AG09319 (cell line): Measurements from ENCODE around the gene SEC14L2.
"Not testable (repeated sequence)": the region's sequence is repeated elsewhere in the genome, so short reads cannot be mapped to it uniquely, and the experiment has no call there.

Experiments
- DNase-seq: peaks from one replicate; pipeline ENCODE4 v3.0.0-alpha.2; 2010; ENCODE audit warnings: low read depth; ENCODE audit errors: extremely low read depth
- TF ChIP-seq, protein P1 (sequence below): IDR thresholded peaks from 2 replicates; pipeline ENCODE4 v1.5.1; 2011; ENCODE audit warnings: low read depth, mild to moderate bottlenecking, inconsistent platforms, low read length, moderate library complexity

SEC14L2 gene

DNA sequence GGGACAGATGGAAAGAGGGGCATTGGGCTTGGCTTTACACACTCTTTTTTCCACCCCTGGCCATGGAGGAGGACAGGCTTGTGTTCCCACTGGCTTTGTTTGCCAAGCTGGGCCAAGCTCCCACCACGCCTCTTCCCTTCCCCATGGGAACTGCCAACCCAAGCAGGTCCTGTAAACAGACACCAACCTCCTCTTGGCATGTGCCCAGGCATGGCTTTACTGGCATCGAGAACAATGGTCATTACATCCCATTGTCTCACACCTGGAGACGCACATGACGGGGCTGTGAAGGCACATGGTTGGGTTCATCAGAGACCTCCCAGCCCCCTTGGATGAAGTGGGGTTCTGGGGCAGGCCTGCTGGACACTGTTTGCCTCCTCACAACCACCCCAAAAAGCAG lies 63.3 kb downstream of the SEC14L2 start:
- TF ChIP-seq, protein P1, sequence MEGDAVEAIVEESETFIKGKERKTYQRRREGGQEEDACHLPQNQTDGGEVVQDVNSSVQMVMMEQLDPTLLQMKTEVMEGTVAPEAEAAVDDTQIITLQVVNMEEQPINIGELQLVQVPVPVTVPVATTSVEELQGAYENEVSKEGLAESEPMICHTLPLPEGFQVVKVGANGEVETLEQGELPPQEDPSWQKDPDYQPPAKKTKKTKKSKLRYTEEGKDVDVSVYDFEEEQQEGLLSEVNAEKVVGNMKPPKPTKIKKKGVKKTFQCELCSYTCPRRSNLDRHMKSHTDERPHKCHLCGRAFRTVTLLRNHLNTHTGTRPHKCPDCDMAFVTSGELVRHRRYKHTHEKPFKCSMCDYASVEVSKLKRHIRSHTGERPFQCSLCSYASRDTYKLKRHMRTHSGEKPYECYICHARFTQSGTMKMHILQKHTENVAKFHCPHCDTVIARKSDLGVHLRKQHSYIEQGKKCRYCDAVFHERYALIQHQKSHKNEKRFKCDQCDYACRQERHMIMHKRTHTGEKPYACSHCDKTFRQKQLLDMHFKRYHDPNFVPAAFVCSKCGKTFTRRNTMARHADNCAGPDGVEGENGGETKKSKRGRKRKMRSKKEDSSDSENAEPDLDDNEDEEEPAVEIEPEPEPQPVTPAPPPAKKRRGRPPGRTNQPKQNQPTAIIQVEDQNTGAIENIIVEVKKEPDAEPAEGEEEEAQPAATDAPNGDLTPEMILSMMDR = no peak
- no peak for DNase-seq

GRCh38 chr22:30460555-30460954 lies 63.7 kb downstream of the SEC14L2 start:
- DNase-seq = not testable (repeated sequence)

- DNase-seq = no peak
- TF ChIP-seq, protein P1 = no peak
These were observed 72.3 kb downstream of the SEC14L2 start for GRCh38 chr22:30469165-30469564.

GRCh38 chr22:30470655-30471054 lies 73.8 kb downstream of the SEC14L2 start:
- DNase-seq = no peak
- TF ChIP-seq, protein P1 = no peak

DNA sequence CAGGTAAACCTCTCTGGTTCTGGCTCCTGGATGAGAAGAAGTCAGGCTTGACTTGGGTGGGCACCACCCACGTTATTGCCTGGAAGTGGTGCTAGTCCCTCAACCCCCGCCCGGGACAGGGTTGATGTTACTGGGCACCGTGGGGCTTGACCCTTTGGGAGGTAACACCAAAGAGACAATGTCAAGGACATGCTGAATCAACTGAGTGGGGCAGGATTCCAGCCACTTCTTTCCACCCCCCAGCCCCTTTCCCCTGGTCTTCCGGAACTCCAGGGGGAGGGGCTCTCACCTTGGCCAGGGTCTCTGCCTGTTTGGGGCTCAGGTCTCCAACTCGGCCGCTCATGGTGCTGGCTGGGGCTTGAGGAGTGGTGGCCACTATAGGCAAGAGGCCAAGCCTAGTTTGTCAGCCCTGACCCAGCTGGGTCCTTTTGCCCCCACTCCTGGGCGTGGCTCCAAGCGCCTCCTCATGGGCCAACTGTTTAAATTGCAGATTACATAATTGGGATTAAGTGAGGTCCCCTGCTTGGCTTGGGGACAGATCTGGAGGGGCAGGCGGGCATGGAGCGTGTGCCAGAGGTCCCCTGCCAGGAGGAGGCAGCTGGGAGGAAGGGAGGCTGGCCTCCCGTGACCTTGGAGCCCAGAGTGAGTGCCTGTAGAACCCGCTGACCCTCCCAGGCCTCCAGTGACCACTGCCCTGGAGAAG lies 74.9 kb downstream of the SEC14L2 start, which contains the start of gene SEC14L3:
SEC14L3 (minus strand) TSS at position 402 of the 703 bp plus-strand sequence; CDS start at position 343, 59 bp downstream.
- no peak for DNase-seq
- TF ChIP-seq, protein P1 = no peak

GRCh38 chr22:30472994-30473720 lies 76.3 kb downstream of the SEC14L2 start:
- DNase-seq = no peak

DNA sequence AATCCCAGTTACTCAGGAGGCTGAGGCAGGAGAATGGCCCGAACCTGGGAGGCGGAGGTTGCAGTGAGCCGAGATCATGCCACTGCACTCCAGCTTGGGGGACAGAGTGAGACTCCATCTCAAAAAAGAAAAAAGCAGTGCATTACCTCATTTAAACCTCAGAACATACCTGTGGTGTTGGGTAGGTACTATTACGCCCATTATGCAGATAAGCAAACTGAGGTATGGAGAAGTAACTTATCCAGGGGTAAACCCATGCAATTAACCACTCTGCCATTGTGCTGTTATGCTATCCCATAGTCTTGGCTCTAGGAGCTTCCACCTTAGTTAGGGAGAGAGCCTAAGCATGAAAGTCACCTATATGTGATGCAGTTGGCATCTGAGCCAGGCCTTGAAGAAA lies 77.3 kb downstream of the SEC14L2 start:
- TF ChIP-seq, protein P1 = no peak
- DNase-seq = no peak

More at GRCh38 chr22:30472994-30473720, 76.3 kb downstream of the SEC14L2 start:
- TF ChIP-seq, protein P1 = no peak
